Adipocyte (in vitro differentiated cells): Measurements from ENCODE around the gene MRPL28.
A peak's percentile ranks its signal among the peaks of the same experiment; 100 is the strongest.
"Not testable (repeated sequence)": the region's sequence is repeated elsewhere in the genome, so short reads cannot be mapped to it uniquely, and the experiment has no call there.

Experiments used
- DNase-seq: peaks from one replicate; pipeline ENCODE4 v3.0.0-alpha.2; 2015; ENCODE audit warnings: low read depth
- H3K27me3 ChIP-seq: replicated peaks from 2 replicates; pipeline ENCODE4 v1.7.0; 2013; ENCODE audit warnings: mild to moderate bottlenecking, low read length, moderate library complexity; ENCODE audit not compliant: control insufficient read depth, insufficient read depth
- H3K36me3 ChIP-seq: 2 replicates; pipeline ENCODE4 v1.7.0; 2013; ENCODE audit warnings: low read length, mild to moderate bottlenecking, moderate library complexity; ENCODE audit not compliant: control insufficient read depth, insufficient read depth, severe bottlenecking
- H3K4me1 ChIP-seq: 2 replicates; pipeline ENCODE4 v1.7.0; 2013; ENCODE audit warnings: mild to moderate bottlenecking, low read length, moderate library complexity; ENCODE audit not compliant: control insufficient read depth, insufficient read depth
- H3K4me3 ChIP-seq: 2 replicates; pipeline ENCODE4 v1.7.0; 2013; ENCODE audit warnings: mild to moderate bottlenecking, low read length, moderate library complexity
- H3K9ac ChIP-seq: 2 replicates; pipeline ENCODE4 v1.7.0; 2013; ENCODE audit warnings: mild to moderate bottlenecking, low read length, moderate library complexity
- H3K9me3 ChIP-seq: 2 replicates; pipeline ENCODE4 v1.7.0; 2013; ENCODE audit warnings: mild to moderate bottlenecking, low read length, moderate library complexity; ENCODE audit not compliant: control insufficient read depth

The MRPL28 gene

DNA sequence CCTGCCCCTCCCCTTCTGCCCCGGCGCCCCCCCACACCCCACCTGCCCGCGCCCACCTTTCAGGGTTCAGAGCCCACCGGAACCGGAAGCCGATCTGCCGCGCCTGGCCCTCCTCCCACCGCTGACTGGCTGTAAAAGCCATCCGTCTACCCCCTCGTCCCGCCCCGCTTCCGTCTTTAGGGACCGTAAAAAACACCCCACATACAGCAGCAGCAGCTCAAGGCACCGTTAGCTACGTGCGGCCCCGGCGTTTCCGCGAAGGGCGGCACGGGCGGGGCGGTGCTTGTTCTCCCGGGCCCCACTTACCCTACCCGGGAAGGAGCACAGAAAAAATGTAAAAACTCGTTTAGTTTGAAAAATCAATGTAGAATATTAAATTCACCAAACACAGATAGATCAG lies at the start of gene MRPL28:
MRPL28 (minus strand) TSS at position 96 of the 400 bp plus-strand sequence. CDS start 320 bp downstream, outside the sequence.
- peak within 1 kb of the TSS; percentile 68 for H3K4me3 ChIP-seq
- H3K9me3 ChIP-seq, result no peaks in the 10 kb centered on the region
- H3K27me3 ChIP-seq, result no peaks in the 10 kb centered on the region
- H3K9ac ChIP-seq, result peak within 1 kb of the TSS; percentile 73
- H3K36me3 ChIP-seq, result peaks cover 62% of the 10 kb centered on the region
- H3K4me1 ChIP-seq, result peaks cover 7% of the 10 kb centered on the region
- DNase-seq, result peak; percentile 98

DNA sequence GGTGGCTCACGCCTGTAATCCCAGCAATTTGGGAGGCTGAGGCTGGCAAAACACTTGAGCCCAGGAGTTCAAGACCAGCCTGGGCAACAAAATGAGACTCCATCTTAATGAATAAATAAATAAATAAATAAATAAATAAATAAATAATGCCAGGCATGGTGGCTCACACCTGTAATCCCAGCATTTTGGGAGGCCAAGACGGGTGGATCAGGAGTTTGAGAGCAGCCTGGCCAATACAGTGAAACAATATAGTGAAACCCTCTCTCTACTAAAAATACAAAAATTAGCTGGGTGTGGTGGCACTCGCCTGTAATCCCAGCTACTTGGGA lies 44.8 kb upstream of the MRPL28 start:
- not testable (repeated sequence) for H3K4me1 ChIP-seq, DNase-seq, H3K9ac ChIP-seq, H3K27me3 ChIP-seq, H3K9me3 ChIP-seq, H3K4me3 ChIP-seq
- H3K36me3 ChIP-seq, result peaks cover 13% of the 10 kb centered on the region

DNA sequence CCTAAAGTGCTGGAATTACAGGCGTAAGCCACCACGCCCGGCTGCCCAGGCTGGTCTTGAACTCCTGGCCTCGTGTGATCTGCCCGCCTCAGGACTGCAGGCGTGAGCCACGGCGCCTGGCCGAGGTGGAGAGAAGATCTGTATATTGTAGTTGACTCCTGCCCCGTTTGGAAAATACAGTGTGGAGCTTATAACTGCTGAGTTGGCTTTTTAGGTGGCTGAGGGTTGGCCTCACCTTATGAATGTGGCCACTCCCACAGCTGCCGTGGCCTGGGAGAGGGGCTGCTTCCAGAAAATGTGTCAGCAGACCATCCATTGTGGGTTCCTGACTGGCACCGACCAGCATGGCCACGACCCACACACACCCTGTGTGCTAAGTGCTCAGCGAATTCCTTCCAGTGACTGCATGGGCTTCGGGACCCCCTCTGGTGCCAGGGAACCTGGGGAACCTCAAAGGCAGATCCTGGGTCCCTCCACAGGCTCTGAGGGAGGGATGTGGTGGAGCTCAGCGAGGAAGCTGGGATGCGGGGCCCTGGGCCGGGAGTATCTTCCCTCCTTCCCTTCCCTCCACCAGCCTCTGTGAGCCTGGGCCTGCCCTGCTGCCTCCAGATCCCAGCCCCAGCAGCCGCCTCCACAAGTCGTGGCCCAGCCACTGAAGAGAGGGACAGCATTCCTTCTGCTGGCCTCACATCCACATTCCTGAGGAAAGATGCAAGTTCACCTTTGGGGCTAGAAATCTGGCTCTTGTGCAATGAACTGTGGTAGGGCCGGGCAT lies 44.2 kb upstream of the MRPL28 start:
- DNase-seq, result no peak
- Histone ChIP-seq H3K4me3 (no peak overlapping the region), H3K27me3 (no peaks in the 10 kb centered on the region), H3K9ac (no peak overlapping the region), H3K4me1 (peaks cover 7% of the 10 kb centered on the region), H3K9me3 (no peaks in the 10 kb centered on the region), H3K36me3 (peaks cover 15% of the 10 kb centered on the region)

DNA sequence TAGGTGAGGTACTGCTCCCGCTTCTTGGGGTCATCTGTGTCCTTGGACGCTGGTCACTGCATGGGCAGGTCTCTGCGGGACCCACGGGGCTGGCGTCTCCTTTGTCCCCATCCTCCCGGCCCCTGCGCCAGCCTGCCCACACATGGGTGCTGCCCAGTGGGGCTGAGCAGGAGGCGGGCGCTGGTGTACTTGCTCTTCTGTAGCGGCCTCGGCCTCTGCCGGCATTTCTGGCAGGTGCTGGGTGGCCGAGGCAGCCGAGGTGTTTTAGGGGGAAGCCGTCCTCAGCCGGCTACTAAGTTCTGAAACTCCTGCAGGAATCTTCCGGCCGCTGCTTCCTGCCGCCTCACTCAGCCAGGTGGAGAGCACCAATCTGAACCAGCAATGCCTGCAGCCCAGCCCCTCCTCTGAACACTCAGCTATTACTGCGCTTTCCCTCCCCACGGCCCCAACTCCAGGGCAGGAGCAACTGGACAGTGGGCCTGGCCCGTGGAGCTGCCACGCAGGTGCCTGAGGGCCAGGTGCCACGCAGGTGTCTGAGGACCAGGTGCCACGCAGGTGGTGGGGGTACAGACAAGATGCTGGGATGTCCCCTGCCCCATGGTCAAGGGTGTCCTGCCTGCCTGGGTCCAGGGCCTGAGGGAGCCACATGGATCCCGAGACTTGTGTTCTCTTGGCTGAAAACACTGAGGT lies 41.4 kb upstream of the MRPL28 start:
- Histone ChIP-seq H3K4me1 (peaks cover 7% of the 10 kb centered on the region), H3K36me3 (peaks cover 22% of the 10 kb centered on the region), H3K4me3 (no peak overlapping the region), H3K27me3 (no peaks in the 10 kb centered on the region), H3K9ac (no peak overlapping the region), H3K9me3 (no peaks in the 10 kb centered on the region)
- DNase-seq, result no peak

DNA sequence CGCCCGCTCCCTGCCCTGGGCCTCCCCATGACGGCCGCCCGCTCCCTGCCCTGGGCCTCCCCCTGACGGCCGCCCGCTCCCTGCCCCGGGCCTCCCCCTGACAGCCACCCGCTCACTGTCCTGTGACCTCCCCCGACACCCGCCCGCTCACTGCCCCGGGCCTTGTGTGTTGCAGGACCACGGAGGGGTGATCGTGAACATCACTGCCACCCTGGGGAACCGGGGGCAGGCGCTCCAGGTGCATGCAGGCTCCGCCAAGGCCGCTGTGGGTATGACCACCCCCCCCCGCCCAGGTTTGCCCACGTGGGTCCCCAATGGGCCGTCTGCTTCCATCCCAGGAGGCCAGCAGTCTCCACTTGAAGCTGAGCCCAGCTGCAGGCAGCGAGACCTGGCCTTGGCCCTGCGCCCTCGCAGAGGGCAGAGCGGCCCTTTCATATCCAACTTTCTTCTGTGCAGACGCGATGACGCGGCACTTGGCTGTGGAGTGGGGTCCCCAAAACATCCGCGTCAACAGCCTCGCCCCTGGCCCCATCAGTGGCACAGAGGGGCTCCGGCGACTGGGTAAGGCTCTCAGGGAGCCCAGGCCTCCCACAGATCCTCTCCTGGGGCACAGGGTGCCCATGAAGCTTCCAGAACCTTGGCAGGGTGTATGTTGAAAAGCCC lies 40.3 kb upstream of the MRPL28 start:
- Histone ChIP-seq H3K27me3 (no peaks in the 10 kb centered on the region), H3K9me3 (no peaks in the 10 kb centered on the region), H3K9ac (no peak overlapping the region), H3K36me3 (peaks cover 22% of the 10 kb centered on the region), H3K4me3 (no peak overlapping the region), H3K4me1 (peaks cover 7% of the 10 kb centered on the region)
- no peak for DNase-seq

DNA sequence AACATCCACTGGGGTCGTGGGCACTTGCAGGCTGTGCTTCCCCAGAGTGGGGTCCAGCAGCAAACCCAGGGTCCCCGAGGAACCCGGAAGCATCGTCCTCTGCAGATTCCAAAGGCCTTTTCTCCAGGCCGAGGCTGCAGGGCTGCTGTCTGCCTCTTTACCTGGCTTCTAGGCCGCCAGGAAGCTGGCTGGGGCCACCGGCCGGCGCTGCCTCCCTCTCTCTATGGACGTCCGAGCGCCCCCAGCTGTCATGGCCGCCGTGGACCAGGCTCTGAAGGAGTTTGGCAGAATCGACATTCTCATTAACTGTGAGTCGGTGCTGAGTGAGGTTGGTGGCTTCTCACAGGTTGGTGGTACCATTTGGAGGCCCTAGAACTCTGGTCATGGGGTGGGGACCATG lies 36.9 kb upstream of the MRPL28 start:
- DNase-seq, result no peak
- Histone ChIP-seq H3K9me3 (no peaks in the 10 kb centered on the region), H3K4me3 (no peak overlapping the region), H3K36me3 (peaks cover 22% of the 10 kb centered on the region), H3K27me3 (no peaks in the 10 kb centered on the region), H3K9ac (no peak overlapping the region), H3K4me1 (peaks cover 2% of the 10 kb centered on the region)

DNA sequence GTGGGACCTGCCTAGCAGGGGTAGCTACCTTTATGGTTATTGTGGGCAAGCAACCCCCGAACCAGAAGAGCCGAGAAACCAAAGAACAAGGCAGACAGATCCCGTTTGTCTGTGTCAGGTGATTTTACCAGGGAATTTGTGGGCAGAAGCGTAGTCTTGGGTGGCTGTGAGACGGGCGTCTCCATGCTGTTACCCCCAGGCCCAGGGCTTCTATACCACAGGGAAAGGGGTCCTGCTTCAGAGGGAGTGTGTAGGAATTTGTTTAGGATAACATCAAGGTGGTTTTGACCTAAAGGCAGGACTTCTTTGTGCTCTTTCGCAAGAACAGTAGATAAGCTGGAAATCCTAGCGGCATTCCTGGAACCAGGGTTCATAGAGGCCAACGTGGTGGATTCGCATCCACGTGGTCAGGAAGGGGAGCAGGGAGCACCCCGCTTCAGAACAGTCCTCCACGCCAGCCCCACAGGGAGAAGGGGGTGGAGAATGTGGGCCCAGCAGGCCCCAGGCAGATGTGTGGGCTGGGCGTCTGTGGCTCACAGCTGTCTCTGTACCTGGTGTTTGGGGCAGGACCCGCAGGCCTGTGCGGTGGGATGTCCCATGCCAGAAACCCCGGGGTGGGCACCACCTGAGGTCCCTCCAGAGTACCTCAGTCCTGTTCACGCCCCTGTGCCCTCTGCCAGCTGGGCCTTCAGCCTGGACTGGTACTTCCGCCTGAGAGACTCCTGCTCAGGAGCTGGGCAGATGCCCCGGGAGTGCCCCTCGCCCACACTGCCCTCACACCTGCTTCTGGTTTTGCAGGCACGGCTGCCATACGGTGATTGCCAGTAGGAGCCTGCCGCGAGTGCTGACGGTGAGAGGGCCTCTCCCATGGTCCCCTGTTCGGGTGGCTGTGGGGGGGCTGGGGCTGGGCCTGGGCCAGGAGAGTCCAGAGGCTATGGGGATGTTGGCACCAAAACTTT lies 35.5 kb upstream of the MRPL28 start:
- Histone ChIP-seq H3K36me3 (peaks cover 11% of the 10 kb centered on the region), H3K4me3 (no peak overlapping the region), H3K4me1 (peaks cover 3% of the 10 kb centered on the region), H3K9me3 (no peaks in the 10 kb centered on the region), H3K9ac (no peak overlapping the region), H3K27me3 (no peaks in the 10 kb centered on the region)
- no peak for DNase-seq

DNA sequence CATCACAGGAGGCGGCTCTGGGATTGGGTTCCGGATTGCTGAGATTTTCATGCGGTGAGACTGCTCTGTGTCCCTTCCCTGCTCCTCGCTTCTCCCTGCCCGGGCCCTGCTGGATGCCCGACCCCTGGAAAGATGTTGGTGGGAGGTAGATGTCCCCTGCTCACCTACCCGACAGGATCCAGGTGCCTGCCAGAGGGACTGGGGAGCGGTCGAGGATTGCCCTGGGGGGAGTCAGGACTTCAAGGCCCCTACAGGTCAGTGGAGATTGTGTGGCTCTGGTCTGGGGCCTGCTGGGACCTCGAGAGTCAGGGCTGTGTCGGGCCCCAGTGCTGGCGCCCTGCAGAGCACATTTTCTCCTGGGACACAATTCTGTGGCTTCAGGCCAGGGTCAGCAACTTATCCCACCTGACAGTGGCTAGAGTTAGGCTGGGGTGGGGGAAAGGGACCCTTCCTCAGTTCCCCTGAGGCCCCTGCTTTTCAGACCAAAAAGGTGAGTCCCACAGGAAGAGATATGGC lies 34.7 kb upstream of the MRPL28 start:
- Histone ChIP-seq H3K4me3 (no peak overlapping the region), H3K9me3 (no peaks in the 10 kb centered on the region), H3K27me3 (no peaks in the 10 kb centered on the region), H3K4me1 (peaks cover 11% of the 10 kb centered on the region), H3K36me3 (peaks cover 11% of the 10 kb centered on the region), H3K9ac (no peak overlapping the region)
- DNase-seq, result no peak

DNA sequence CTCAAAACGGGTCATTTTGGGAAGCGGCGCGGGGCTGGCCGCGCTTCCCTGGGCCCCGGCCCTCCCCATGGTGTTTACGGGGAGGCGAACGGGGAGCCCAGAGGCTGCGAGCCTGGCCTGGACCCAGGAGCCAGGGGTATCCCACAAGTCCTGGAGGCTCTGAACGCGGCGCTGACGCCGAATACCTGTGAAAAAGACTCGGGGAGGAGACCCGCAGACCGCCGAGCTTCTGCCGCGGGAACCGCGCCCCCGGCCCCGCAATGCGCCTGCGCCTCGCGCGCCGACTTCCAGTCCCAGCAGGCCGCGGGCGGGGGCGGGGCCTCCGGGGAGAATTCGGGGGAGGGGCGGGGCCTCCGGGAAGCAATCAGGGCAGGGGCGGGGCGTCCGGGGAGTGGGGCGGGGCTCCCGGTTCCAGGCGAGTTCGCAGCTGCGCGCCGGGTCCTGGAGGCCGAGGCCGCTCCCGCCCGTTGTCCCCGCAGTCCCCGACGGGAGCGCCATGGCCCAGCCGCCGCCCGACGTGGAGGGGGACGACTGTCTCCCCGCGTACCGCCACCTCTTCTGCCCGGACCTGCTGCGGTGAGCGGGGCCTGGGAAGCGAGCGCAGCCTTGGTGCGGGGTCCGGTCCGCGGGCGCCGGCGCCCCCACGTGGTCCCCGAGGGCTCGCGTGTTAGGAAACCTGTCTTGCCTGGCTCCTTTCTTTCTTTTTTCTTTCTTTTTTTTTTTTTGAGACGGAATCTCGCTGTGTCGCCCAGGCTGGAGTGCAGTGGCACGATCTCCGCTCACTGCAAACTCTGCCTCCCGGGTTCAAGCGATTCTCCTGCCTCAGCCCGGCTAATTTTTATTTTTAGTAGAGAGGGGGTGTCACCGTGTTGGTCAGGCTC lies 31.4 kb upstream of the MRPL28 start, which contains the start of gene DECR2:
DECR2 (plus strand) TSS at position 418 of the 881 bp plus-strand sequence; CDS start at position 497, 79 bp downstream.
- H3K27me3 ChIP-seq, result no peaks in the 10 kb centered on the region

DNA sequence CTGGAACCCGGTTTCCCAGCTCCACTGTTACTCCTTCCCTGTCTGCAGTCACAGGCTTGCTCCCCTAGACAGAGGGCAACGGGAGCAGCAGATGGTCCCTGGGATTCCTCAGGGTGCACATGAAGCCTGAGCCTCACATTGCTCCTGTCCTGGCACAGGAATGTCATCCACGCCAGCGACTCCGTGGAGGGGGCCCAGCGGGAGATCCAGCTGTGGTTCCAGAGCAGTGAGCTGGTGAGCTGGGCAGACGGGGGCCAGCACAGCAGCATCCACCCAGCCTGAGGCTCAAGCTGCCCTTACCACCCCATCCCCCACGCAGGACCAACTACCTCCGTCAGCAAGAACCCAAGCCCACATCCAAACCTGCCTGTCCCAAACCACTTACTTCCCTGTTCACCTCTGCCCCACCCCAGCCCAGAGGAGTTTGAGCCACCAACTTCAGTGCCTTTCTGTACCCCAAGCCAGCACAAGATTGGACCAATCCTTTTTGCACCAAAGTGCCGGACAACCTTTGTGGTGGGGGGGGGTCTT lies 29.8 kb upstream of the MRPL28 start:
- H3K36me3 ChIP-seq, result peaks cover 15% of the 10 kb centered on the region
- no peaks in the 10 kb centered on the region for H3K27me3 ChIP-seq
- no peaks in the 10 kb centered on the region for H3K9me3 ChIP-seq
- peak overlapping the region; percentile 95 for H3K9ac ChIP-seq
- peak overlapping the region; percentile 88 for H3K4me3 ChIP-seq
- no peak for DNase-seq
- peaks cover 27% of the 10 kb centered on the region for H3K4me1 ChIP-seq

More for the DNA sequence above, 31.4 kb upstream of the MRPL28 start, which contains the start of gene DECR2:
- Histone ChIP-seq H3K4me3 (peak within 1 kb of the TSS; percentile 88), H3K4me1 (peaks cover 19% of the 10 kb centered on the region), H3K9ac (peak within 1 kb of the TSS; percentile 95), H3K9me3 (no peaks in the 10 kb centered on the region), H3K36me3 (peaks cover 15% of the 10 kb centered on the region)
- peak; percentile 98 for DNase-seq
